ENCODE data around the gene CHI3L1.

CHI3L1 gene

DNA sequence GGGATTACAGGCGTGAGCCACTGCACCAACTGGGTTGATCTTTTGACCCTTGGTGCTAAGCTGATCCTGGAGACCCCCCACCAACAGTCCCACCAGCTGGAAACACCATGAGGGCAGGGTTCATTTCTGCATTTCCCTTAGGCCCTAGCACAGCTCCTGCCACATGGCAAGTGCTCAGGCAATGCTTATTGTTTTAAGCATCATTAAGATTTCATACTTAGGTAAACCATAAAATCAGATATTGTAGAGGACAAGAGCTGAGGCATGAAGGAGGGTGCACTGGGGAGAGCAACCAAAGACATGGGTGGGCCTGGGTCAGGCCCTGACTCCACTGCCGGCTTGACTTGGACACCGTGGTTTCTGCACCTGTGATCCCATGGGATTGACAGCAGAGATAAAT lies 25.3 kb upstream of the CHI3L1 start:
- TF ChIP-seq, protein P1, sequence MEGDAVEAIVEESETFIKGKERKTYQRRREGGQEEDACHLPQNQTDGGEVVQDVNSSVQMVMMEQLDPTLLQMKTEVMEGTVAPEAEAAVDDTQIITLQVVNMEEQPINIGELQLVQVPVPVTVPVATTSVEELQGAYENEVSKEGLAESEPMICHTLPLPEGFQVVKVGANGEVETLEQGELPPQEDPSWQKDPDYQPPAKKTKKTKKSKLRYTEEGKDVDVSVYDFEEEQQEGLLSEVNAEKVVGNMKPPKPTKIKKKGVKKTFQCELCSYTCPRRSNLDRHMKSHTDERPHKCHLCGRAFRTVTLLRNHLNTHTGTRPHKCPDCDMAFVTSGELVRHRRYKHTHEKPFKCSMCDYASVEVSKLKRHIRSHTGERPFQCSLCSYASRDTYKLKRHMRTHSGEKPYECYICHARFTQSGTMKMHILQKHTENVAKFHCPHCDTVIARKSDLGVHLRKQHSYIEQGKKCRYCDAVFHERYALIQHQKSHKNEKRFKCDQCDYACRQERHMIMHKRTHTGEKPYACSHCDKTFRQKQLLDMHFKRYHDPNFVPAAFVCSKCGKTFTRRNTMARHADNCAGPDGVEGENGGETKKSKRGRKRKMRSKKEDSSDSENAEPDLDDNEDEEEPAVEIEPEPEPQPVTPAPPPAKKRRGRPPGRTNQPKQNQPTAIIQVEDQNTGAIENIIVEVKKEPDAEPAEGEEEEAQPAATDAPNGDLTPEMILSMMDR (IDR thresholded peaks at IDR 0.05), result no peak

DNA sequence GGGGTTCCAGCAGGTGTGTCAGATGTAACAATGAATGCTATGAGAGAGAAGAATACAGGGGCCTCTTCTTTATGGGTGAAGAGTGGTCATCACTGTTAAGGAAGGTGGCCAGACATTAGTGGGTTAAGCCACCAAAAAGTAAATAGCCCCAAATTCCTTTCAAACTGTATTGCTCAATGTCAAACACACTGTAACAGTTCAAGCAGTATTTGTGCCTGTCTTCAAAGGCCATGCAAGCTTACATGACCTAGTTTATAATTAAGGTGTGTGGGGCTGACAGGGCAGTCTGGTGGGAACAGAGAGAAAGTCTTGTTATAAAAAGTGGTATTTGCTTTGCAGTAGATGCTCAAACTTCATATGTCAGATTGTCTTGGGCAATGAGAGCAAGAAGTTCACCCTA lies 24.5 kb upstream of the CHI3L1 start:
- TF ChIP-seq, protein P1 (IDR thresholded peaks at IDR 0.05), result no peak

DNA sequence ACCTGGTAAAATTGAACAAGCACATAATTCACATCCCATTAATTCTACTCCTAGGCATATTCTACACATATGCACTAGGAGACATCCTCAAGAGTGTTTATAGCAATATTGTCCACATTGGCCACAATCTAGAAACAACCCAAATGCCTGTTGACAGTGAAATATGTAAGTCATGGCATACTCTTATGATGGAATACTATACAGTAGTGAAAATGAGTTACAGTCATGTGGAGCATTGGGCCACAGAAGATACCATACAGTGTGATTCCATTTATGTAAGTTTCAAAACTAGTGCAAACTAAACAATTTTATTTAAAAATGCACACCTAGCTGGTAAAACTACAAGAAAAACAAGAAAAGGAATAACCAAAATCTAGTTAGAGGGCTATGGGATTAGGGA lies 23.8 kb upstream of the CHI3L1 start:
- TF ChIP-seq, protein P1 (IDR thresholded peaks at IDR 0.05), result no peak

DNA sequence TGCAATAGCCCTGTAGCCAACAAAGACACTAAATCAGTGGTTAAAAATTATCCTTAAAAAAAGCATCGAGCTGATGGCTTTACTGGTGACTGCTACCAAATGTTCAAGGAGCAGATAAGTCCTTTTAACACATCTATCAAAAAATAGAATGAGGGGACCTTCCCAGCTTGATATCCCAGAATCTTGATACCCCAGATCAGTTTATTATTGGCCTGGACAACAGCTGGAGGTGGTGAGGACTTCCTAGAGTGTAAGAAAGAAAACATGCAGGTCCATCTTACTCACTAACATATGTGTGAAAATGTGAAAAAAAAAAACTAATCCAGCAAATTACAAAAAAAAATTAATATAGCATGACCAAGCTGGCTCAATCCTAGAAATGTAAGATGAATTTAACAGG lies 21.7 kb upstream of the CHI3L1 start:
- TF ChIP-seq, protein P1 (IDR thresholded peaks at IDR 0.05), result no peak

DNA sequence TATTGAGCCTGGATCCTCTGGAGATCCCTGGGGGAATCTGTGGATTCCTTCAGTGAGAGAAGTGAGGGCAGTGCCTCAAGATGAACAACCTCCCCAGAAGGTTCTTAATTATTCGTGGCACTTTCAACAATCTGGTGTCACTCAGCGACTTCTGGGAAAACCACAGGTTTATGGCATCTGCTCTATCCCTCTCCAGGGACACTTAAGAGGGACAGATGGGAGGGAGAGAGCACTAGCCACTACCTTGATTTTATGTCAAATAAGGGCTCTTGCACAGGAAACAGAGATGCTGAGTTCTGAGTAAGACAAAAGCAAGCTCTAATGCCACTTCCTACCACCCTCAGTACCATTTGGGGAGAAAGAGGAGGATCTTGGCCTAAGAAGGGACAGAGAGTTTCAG lies 21.2 kb upstream of the CHI3L1 start:
- TF ChIP-seq, protein P1 (IDR thresholded peaks at IDR 0.05), result no peak

DNA sequence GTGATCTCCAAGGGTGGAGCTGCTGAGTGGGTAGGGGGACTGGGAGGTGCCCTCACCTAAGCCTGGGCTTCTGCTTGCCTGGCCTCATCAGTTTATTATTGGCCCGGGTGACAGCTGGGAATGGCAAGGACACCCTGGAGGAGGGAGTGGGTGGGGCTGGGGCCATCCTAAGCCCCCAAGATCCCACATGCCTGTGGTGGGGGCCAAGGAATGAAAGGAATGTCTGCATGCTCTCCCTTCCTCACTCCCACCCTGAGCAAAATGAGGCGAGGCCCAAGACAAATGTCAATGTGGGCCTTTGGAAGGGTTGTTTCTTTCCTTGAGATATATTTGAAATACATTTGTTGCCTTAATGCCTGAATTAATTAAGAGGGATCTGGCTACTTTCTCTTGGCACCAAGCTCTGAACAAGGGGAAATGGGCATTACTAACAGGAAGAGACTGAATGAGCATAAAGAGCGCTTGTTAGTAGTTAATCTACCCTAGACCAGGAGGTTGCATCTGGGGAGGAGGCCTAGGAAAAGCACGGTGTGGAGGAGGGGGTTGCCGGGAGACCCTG lies 19.7 kb upstream of the CHI3L1 start:
- TF ChIP-seq, protein P1 (IDR thresholded peaks at IDR 0.05), result no peak

DNA sequence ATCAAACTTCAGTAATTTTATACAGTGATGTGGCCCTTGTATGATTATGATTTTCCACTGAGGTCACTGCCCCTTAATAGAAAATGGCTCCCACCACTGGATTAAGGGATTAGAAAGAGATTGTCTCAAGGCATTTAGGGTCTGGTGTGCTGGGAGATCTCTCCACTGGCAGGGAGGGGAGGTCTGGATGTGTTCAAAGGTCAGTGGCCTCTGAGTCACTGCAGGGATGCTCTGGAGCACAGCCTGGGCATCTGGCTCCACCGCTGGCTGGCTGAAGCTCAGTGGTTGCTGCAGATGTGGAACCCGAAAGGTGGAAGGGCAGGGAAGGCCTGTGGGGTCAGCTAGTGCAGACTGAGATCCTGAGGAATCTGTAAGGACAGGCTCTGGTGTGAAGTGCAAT lies 18.3 kb upstream of the CHI3L1 start:
- TF ChIP-seq, protein P1 (IDR thresholded peaks at IDR 0.05), result no peak

Data from LNCAP (cell line).